ENCODE results near the gene IFT27. TPM values are rescaled to one million over a fixed set of nuclear protein-coding genes. Genes with fewer than 3 reads are reported as not detected.

The IFT27 gene
- total RNA-seq, 4 donors from 2014 or later = 5.8 to 22.7 (median 12.9) TPM

- no peaks in the 10 kb centered on the region for H3K27me3 ChIP-seq
- H3K4me3 ChIP-seq = no peak overlapping the region
- TF ChIP-seq CTCF (IDR thresholded peaks at IDR 0.05) = no peak
- TF ChIP-seq POLR2A (IDR thresholded peaks at IDR 0.05) = no peak
- TF ChIP-seq EP300 (IDR thresholded peaks at IDR 0.05; ENCODE audit: low read depth) = no peak
- TF ChIP-seq POLR2AphosphoS5 (IDR thresholded peaks at IDR 0.05) = no peak
- H3K4me1 ChIP-seq = peaks cover 0 to 8% (median 2%) of the 10 kb centered on the region in 4 donors
- intact Hi-C loops (cut with DNase I; ENCODE audit: low total_unique reads) = loop anchor here (10.0 kb wide), 1 partner anchor 444 kb away; no protein-coding TSS in a partner anchor
- no peaks in the 10 kb centered on the region for H3K9me3 ChIP-seq
- in situ Hi-C loops (cut with MboI; ENCODE audit: low pct_ligation_motif_present in 1 of 4, low pct_unique_long_range_greater_than_20kb in 1 of 4, low sequenced_read_pairs in 3 of 4) = loop anchor here in 1 of 4 donors (25.0 kb wide), 1 partner anchor 223 kb away; the partner anchor contains the start of gene EIF3D
- no peak overlapping the region for H3K27ac ChIP-seq
- no peaks in the 10 kb centered on the region for H3K36me3 ChIP-seq
- 80% methylated on average over 11 of the region's 11 CpGs; no CpG with 5 or more reads in 1 of the 2 donors for WGBS, 2 donors (ENCODE audit: low coverage in 1 of 2)
- no peak for DNase-seq
These were observed 15.1 kb downstream of the IFT27 start for GRCh38 chr22:36760786-36761185.

- Histone ChIP-seq H3K27ac (no peak overlapping the region), H3K9me3 (no peaks in the 10 kb centered on the region), H3K36me3 (no peaks in the 10 kb centered on the region), H3K4me3 (no peak overlapping the region), H3K27me3 (peaks cover 11% of the 10 kb centered on the region), H3K4me1 (peaks cover 0 to 8% (median 2%) of the 10 kb centered on the region in 4 donors)
- TF ChIP-seq EP300 (IDR thresholded peaks at IDR 0.05; ENCODE audit: low read depth) (no peak), POLR2A (IDR thresholded peaks at IDR 0.05) (no peak), POLR2AphosphoS5 (IDR thresholded peaks at IDR 0.05) (no peak), CTCF (IDR thresholded peaks at IDR 0.05) (no peak)
- in situ Hi-C loops (cut with MboI; ENCODE audit: low pct_ligation_motif_present in 1 of 4, low pct_unique_long_range_greater_than_20kb in 1 of 4, low sequenced_read_pairs in 3 of 4) (loop anchor here in 1 of 4 donors (25.0 kb wide), 1 partner anchor 222 kb away; the partner anchor contains the start of gene EIF3D), intact Hi-C loops (cut with DNase I; ENCODE audit: low total_unique reads) (loop anchor here (10.0 kb wide), 1 partner anchor 445 kb away; no protein-coding TSS in a partner anchor)
- DNase-seq = no peak
- WGBS, 2 donors (ENCODE audit: low coverage in 1 of 2) = 89 to 90% methylated on average over 18 to 19 of the region's 19 CpGs
These were observed 16.3 kb downstream of the IFT27 start for GRCh38 chr22:36759481-36760159.

DNA sequence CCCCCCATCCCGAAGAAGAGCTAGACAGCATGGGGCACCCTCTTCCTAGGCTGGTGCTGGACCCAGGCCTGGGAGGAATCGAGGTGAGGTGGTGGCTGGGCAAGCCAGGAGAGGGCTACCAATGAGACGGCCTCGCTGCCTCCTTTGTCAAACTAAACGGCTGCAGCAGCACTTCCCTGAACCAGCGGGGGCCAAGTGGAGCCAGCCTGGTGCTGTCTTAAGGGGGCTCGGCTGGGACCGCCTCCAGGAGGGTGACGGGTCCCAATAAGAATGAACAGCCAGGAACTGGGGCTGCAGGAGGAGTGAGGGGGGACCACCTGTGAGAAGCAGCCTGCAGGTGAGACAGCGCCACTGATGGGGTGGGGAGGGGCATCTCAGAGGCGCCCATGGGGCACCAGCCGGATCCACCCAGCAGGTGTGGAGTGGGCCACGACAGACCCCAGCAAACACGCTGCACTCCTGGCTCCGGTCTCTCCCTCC, 17.1 kb downstream of the IFT27 start:
- peaks cover 0 to 8% (median 2%) of the 10 kb centered on the region in 4 donors for H3K4me1 ChIP-seq
- intact Hi-C loops (cut with DNase I; ENCODE audit: low total_unique reads) = no loop called here
- no peak for TF ChIP-seq CTCF (IDR thresholded peaks at IDR 0.05)
- no peak for TF ChIP-seq EP300 (IDR thresholded peaks at IDR 0.05; ENCODE audit: low read depth)
- TF ChIP-seq POLR2A (IDR thresholded peaks at IDR 0.05) = no peak
- TF ChIP-seq POLR2AphosphoS5 (IDR thresholded peaks at IDR 0.05) = no peak
- 81% methylated on average over 13 of the region's 15 CpGs; no CpG with 5 or more reads in 1 of the 2 donors for WGBS, 2 donors (ENCODE audit: low coverage in 1 of 2)
- DNase-seq = no peak
- H3K27me3 ChIP-seq = peaks cover 11% of the 10 kb centered on the region
- no peaks in the 10 kb centered on the region for H3K36me3 ChIP-seq
- H3K4me3 ChIP-seq = no peak overlapping the region
- in situ Hi-C loops (cut with MboI; ENCODE audit: low pct_ligation_motif_present in 1 of 4, low pct_unique_long_range_greater_than_20kb in 1 of 4, low sequenced_read_pairs in 3 of 4) = loop anchor here in 1 of 4 donors (25.0 kb wide), 1 partner anchor 222 kb away; the partner anchor contains the start of gene EIF3D
- no peak overlapping the region for H3K27ac ChIP-seq
- no peaks in the 10 kb centered on the region for H3K9me3 ChIP-seq

DNA sequence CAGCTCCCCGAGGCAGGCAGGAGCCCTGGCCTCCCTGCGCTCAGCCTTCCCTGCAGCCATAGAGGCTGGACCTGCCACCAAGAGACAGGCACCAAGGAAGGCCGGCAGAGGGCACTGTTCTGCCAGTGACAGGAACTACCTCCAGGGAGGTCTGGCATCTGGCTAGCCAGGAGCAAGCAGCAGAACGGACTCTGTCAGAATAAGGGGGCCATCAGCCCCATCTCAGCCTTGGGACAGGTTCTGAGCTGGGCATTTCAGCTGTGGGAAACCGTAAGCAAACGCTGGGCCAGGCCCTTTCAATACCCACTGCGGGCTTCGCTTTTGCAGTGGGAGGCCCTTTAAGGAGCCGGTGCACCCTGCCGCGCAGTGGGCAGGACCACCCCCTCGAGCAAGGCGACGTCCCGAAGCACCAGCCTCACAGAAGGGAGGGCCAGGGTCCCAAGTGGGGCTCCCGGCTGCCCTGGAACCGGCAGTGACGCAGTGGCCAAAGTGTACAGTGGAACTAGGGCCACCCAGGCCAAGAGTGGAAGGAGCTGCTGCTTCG, 18.2 kb downstream of the IFT27 start:
- intact Hi-C loops (cut with DNase I; ENCODE audit: low total_unique reads) (no loop called here), in situ Hi-C loops (cut with MboI; ENCODE audit: low pct_ligation_motif_present in 1 of 4, low pct_unique_long_range_greater_than_20kb in 1 of 4, low sequenced_read_pairs in 3 of 4) (loop anchor here in 1 of 4 donors (25.0 kb wide), 1 partner anchor 220 kb away; the partner anchor contains the start of gene EIF3D)
- Histone ChIP-seq H3K27me3 (peaks cover 22% of the 10 kb centered on the region), H3K27ac (no peak overlapping the region), H3K9me3 (no peaks in the 10 kb centered on the region), H3K36me3 (no peaks in the 10 kb centered on the region), H3K4me1 (peaks cover 0 to 4% (median 1%) of the 10 kb centered on the region in 4 donors), H3K4me3 (no peak overlapping the region)
- WGBS, 2 donors (ENCODE audit: low coverage in 1 of 2) = 50 to 80% methylated on average over 1 to 18 of the region's 19 CpGs
- peak; percentile 85 for DNase-seq
- no peak for TF ChIP-seq POLR2A (IDR thresholded peaks at IDR 0.05)
- TF ChIP-seq POLR2AphosphoS5 (IDR thresholded peaks at IDR 0.05) = no peak
- TF ChIP-seq EP300 (IDR thresholded peaks at IDR 0.05; ENCODE audit: low read depth) = no peak
- TF ChIP-seq CTCF (IDR thresholded peaks at IDR 0.05) = peak; percentile 71 to 83 (median 79)

Data from transverse colon (tissue), 4 donors.